Heart right ventricle (tissue), 16 donors: ENCODE results near the gene PITPNB. TPM values are rescaled to one million over a fixed set of nuclear protein-coding genes. Genes with fewer than 3 reads are reported as not detected.

ENCODE experiments used
- ATAC-seq, 8 donors: fragments of 200-7000 bp; cut with Tn5 transposase; one replicate each; pipeline ENCODE4 v1.9.1; 2020; ENCODE audit warnings: mild to moderate bottlenecking in 8 of 8, moderate library complexity in 8 of 8, moderate number of reproducible peaks in 1 of 8
- DNase-seq, 2 donors: peaks; one replicate each; pipeline ENCODE4 v3.0.0-alpha.2; 2020
- H3K27ac ChIP-seq, 10 donors: fragments of 200-600 bp; sonication (generic) in 2 of 10; one replicate each; pipeline versions ENCODE4 v1.5.0 to v1.8.0; 2020 to 2022; ENCODE audit warnings: mild to moderate bottlenecking in 3 of 10
- H3K27me3 ChIP-seq, 7 donors: fragments of 200-600 bp; one replicate each; pipeline ENCODE4 v1.8.0; 2021 to 2022; ENCODE audit warnings: mild to moderate bottlenecking in 2 of 7
- H3K36me3 ChIP-seq, 9 donors: fragments of 200-600 bp; sonication (generic) in 1 of 9; one replicate each; pipeline versions ENCODE4 v1.5.0 to v1.8.0; 2020 to 2022; ENCODE audit warnings: mild to moderate bottlenecking in 2 of 9
- H3K4me1 ChIP-seq, 9 donors: fragments of 200-600 bp; sonication (generic) in 1 of 9; one replicate each; pipeline versions ENCODE4 v1.5.0 to v1.8.0; 2020 to 2022; ENCODE audit warnings: mild to moderate bottlenecking in 4 of 9
- H3K4me3 ChIP-seq, 10 donors: fragments of 200-600 bp; sonication (generic) in 2 of 10; one replicate each; pipeline versions ENCODE4 v1.5.0 to v1.8.0; 2020 to 2022; ENCODE audit warnings: mild to moderate bottlenecking in 7 of 10, moderate library complexity in 2 of 10
- H3K9me3 ChIP-seq, 11 donors: fragments of 200-600 bp in 10 of 11; sonication (generic) in 2 of 11; one replicate each; pipeline versions ENCODE4 v1.5.0 to v1.8.0; 2013 to 2022; ENCODE audit warnings: mild to moderate bottlenecking in 2 of 11, control low read depth in 1 of 11, moderate library complexity in 1 of 11
- WGBS, 2 donors: extraction: QIAGEN DNeasy Blood & Tissue Kit; methylation state at CpG; one replicate each; pipeline ENCODE4 v1.1.7; 2013; ENCODE audit warnings: inconsistent platforms in 1 of 2; 5-methylcytosine and 5-hydroxymethylcytosine counted together
- intact Hi-C, 10 donors: fragments of 100-400 bp; cut with DNase I; formaldehyde crosslinking; loops; one replicate each; pipeline versions ENCODE4 v1.11.1 to v1.14.2; 2022
- polyA plus RNA-seq, 2 donors: library from polyadenylated mRNA; stranded (reverse); fragments of 200-250 nt; gene quantifications; one replicate each; pipeline ENCODE4 v1.2.3, GENCODE V29; 2013
- total RNA-seq, 10 donors: library from RNA; stranded (reverse); fragmentation: NEBNext Ultra II Directional in 3 of 10; extraction: Animal tissue kit (Norgen Biotek cat#: 25700) in 3 of 10; gene quantifications; one replicate each; pipeline versions ENCODE4 v1.2.1 to v1.2.4, GENCODE V29; 2021 to 2023
- TF ChIP-seq, protein P1 (sequence below), 9 donors: fragments of 200-600 bp; sonication (generic) in 2 of 9; IDR thresholded peaks; one replicate each; pipeline versions ENCODE4 v1.5.0 to v1.8.0; 2021 to 2022; ENCODE audit warnings: antibody characterized with exemption in 9 of 9, mild to moderate bottlenecking in 5 of 9, moderate library complexity in 1 of 9
- donor health status: Arrhythmogenic right ventricular cardiomyopathy.
- donor health status: ischemic (EF 13 %, LVEDD 7.1; RV severe dilation, severe dysfunction).
- donor health status: healthy with polysubstance abuse.
- donor health status: DM: no; HTN: yes; CAD: no.
- donor health status: DM: no; HTN: no; CAD: no.
- donor health status: ischemic (EF 25% LVEDD 6.9; RV normal size, moderate dysfunction).
- donor health status: ischemic (EF 25% LVEDD 5.7; RV mildly dilated, moderate dysfunction).
- donor health status: healthy.
- donor health status: DM: yes; HTN: yes; CAD: no.
- donor health status: Ischemic cardiomyopathy.
- donor health status: ischemic (EF 35%, LVEDD 5.7; RV mildly dilated, moderate dysfunction).
- donor health status: nonischemic (EF 11% LVEDD 7.7; RV severe dilation, severe dysfunction).
- donor health status: DM: yes; HTN: yes; CAD: no.
- donor health status: PGD.
- donor health status: ischemic (EF 29% LVEDD 5.4; RV normal size, mild dysfunction).
- donor health status: nonischemic (EF 23%, LVEDD 6.1; RV moderate dilation, normal function).

Gene PITPNB
- total and polyA plus RNA-seq, 12 donors = 16.0 to 78.3 (median 58.1) TPM

DNA sequence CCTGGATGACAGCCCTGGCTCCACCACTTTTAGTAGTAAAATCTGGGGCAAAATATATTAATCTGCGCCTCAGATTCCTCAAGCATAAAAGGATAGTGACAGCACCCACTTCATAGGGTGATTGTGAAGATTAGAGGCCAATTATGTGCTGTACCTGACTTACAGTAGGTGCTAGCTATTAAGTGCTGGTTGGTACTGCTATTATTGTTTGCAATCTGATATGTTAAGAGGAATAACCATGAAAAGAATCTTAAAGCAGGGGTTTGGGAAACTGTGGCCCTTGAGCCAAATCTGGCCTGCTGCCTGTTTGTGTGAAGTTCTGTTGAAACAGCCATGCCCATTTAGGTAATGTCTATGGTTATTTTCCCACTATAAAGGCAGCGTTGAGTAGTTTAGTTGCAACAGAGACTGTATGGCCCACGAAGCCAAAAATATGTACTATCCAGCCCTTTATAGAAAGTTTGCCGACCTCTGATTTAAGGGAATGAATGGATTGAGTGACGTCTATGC lies 72.8 kb downstream of the PITPNB start:
- H3K9me3 ChIP-seq = no peaks in the 10 kb centered on the region
- intact Hi-C loops = no loop called here
- TF ChIP-seq, protein P1, sequence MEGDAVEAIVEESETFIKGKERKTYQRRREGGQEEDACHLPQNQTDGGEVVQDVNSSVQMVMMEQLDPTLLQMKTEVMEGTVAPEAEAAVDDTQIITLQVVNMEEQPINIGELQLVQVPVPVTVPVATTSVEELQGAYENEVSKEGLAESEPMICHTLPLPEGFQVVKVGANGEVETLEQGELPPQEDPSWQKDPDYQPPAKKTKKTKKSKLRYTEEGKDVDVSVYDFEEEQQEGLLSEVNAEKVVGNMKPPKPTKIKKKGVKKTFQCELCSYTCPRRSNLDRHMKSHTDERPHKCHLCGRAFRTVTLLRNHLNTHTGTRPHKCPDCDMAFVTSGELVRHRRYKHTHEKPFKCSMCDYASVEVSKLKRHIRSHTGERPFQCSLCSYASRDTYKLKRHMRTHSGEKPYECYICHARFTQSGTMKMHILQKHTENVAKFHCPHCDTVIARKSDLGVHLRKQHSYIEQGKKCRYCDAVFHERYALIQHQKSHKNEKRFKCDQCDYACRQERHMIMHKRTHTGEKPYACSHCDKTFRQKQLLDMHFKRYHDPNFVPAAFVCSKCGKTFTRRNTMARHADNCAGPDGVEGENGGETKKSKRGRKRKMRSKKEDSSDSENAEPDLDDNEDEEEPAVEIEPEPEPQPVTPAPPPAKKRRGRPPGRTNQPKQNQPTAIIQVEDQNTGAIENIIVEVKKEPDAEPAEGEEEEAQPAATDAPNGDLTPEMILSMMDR (IDR thresholded peaks at IDR 0.05) = no peak
- peaks cover 0 to 67% (median 13%) of the 10 kb centered on the region in 9 donors for H3K36me3 ChIP-seq
- no peak overlapping the region for H3K4me3 ChIP-seq
- H3K27ac ChIP-seq = no peak overlapping the region
- ATAC-seq = no peak
- no peak for DNase-seq
- H3K4me1 ChIP-seq = peaks cover 10 to 45% (median 27%) of the 10 kb centered on the region in 9 donors
- 91% methylated on average over 5 of the region's 5 CpGs for WGBS, 2 donors
- H3K27me3 ChIP-seq = no peaks in the 10 kb centered on the region

DNA sequence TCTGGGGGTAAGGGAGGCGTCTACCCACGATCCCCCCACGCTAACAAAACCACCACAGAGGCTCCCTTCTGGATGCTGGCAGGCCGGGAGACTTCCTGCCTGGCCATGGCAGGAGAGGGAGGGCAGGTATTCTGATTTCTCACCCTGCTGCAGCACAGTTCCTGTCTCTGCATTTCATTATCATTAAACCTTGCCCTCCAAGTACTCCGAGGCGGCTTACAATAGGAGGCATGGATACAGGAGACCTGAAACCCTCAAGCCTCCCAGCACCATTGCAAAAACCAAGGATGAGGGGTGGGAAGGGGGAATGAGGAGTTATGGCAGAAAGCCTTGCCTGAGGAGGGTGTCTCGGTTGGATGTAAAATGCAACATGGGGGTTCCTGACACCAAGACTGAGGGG lies 73.4 kb downstream of the PITPNB start:
- Histone ChIP-seq H3K36me3 (peaks cover 0 to 67% (median 8%) of the 10 kb centered on the region in 9 donors), H3K27me3 (no peaks in the 10 kb centered on the region), H3K4me3 (no peak overlapping the region), H3K27ac (no peak overlapping the region), H3K9me3 (no peaks in the 10 kb centered on the region), H3K4me1 (peaks cover 10 to 44% (median 27%) of the 10 kb centered on the region in 9 donors)
- TF ChIP-seq, protein P1 (IDR thresholded peaks at IDR 0.05) = no peak
- ATAC-seq = no peak
- 92 to 94% methylated on average over 7 of the region's 7 CpGs for WGBS, 2 donors
- no peak for DNase-seq
- intact Hi-C loops = no loop called here

DNA sequence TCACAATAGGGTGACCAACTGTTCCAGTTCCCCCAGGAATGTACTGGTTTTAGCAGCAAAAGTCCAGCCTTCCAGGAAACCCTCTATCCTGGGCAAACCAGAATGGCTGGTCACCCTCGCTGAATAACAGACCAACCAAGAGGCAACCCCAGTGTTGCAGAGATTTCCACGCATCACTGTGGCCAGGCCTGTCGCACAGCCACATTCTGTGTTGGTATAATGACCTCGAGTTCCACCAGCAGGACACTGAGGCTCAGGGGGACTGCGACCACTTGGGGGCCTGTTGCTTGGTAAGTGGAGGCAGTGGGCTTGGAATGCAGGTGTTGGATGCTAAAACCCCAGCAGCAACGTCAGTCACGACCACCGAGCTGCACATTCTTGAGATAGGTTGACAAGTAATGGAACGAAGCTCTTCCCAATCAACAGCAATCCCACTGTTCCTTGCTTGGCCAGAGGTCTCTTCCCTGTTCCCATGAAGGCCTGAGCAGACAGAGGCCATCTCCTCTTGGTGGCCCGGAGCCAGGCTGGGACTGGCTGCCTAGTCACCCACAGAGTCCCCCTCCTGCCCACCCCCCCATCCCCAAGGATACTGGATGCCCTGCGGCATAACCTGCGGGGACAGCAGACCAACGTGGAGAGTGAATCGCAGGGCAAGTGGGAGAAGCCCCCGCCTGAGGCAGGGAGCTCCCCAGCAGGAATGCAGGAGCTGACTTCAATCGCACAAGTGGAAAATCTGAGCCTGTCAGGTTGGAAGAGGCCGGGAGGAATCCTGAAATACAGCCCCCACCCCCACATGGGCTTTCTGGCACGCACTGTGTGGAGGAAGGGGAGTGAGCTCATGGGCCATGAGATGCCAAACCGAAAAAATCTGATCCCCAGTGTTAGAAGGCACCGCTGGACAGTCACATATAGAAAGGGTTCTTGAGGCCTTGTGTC lies 74.1 kb downstream of the PITPNB start:
- H3K27ac ChIP-seq = no peak overlapping the region
- H3K4me1 ChIP-seq = peaks cover 10 to 37% (median 20%) of the 10 kb centered on the region in 9 donors
- 82 to 84% methylated on average over 20 of the region's 20 CpGs for WGBS, 2 donors
- no peak overlapping the region for H3K4me3 ChIP-seq
- ATAC-seq (no peak), DNase-seq (no peak)
- no peaks in the 10 kb centered on the region for H3K9me3 ChIP-seq
- H3K27me3 ChIP-seq = no peaks in the 10 kb centered on the region
- TF ChIP-seq, protein P1 (IDR thresholded peaks at IDR 0.05) = no peak
- H3K36me3 ChIP-seq = peaks cover 0 to 62% (median 6%) of the 10 kb centered on the region in 9 donors
- intact Hi-C loops = no loop called here

DNA sequence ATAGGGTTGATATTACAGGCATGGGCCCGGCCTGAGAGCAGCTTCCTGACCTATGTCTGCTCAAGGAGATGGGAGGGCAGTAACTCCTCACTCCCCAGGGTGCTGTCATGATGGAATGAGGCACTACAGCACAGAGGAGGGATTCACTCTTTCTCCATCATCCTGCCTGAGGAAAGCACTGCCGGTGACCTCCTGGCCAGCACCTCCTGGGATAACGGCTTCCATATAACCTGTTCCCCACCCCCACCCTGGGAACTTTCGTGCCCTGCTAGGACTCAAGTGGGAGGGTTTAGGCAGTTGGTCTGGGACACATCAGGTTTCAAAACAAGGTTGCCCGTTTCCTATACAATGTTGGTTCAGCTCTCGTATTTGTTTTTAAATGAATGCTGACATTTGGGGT lies 74.8 kb downstream of the PITPNB start:
- no peak for ATAC-seq
- Histone ChIP-seq H3K27me3 (no peaks in the 10 kb centered on the region), H3K27ac (no peak overlapping the region), H3K9me3 (no peaks in the 10 kb centered on the region), H3K4me3 (no peak overlapping the region), H3K4me1 (peaks cover 8 to 30% (median 14%) of the 10 kb centered on the region in 9 donors), H3K36me3 (peaks cover 0 to 56% (median 6%) of the 10 kb centered on the region in 9 donors)
- TF ChIP-seq, protein P1 (IDR thresholded peaks at IDR 0.05) = no peak
- no peak for DNase-seq
- intact Hi-C loops = no loop called here
- 86 to 89% methylated on average over 6 of the region's 6 CpGs for WGBS, 2 donors
